ENCODE results near the gene EFCAB14.

DNA sequence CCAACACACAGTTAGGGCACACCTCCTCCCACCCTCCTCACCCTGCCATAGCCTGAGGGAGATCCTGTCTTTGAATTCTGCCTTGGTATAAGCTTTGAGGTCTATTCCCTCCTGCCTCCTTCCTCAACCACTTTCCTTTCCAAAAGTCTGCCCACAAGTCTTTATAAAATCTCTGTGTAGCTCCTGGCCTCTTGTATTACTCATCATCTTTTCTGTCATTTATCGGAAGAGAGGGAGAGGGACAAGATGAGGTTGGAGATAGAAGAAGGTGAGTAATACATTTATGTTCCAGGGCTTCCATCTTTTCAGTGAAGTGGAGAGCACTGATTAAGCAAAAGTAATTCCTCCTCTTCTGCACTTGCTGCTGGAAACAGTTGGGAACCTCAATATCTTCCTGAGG is 30.5 kb upstream of the EFCAB14 start:
- TF ChIP-seq, protein P1, sequence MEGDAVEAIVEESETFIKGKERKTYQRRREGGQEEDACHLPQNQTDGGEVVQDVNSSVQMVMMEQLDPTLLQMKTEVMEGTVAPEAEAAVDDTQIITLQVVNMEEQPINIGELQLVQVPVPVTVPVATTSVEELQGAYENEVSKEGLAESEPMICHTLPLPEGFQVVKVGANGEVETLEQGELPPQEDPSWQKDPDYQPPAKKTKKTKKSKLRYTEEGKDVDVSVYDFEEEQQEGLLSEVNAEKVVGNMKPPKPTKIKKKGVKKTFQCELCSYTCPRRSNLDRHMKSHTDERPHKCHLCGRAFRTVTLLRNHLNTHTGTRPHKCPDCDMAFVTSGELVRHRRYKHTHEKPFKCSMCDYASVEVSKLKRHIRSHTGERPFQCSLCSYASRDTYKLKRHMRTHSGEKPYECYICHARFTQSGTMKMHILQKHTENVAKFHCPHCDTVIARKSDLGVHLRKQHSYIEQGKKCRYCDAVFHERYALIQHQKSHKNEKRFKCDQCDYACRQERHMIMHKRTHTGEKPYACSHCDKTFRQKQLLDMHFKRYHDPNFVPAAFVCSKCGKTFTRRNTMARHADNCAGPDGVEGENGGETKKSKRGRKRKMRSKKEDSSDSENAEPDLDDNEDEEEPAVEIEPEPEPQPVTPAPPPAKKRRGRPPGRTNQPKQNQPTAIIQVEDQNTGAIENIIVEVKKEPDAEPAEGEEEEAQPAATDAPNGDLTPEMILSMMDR (IDR thresholded peaks at IDR 0.05; ENCODE audit: poor library complexity, severe bottlenecking) = no peak
- TF ChIP-seq RAD21 (conservative IDR thresholded peaks at IDR 0.05) = no peak
- TF ChIP-seq EZH2 (IDR thresholded peaks at IDR 0.05; ENCODE audit: borderline replicate concordance, insufficient read depth, low read length, poor library complexity, severe bottlenecking) = no peak
- TF ChIP-seq POLR2AphosphoS5 (IDR thresholded peaks at IDR 0.05) = no peak
- TF ChIP-seq MXI1 (conservative IDR thresholded peaks at IDR 0.05; ENCODE audit: poor library complexity, severe bottlenecking) = no peak

All from neural cell (in vitro differentiated cells).